ENCODE data around the gene ERCC6L2.

Gene ERCC6L2

GRCh38 chr9:95980262-95981125, 105.0 kb downstream of the ERCC6L2 start:
- Histone ChIP-seq H3K9ac (no peak overlapping the region), H3K79me2 (no peaks in the 10 kb centered on the region)

GRCh38 chr9:95981761-95982390, 106.4 kb downstream of the ERCC6L2 start:
- Histone ChIP-seq H3K4me1 (no peaks in the 10 kb centered on the region), H3K27me3 (ENCODE audit: control insufficient read depth, insufficient read depth, low read length) (no peaks in the 10 kb centered on the region), H3K36me3 (ENCODE audit: control insufficient read depth, insufficient read depth, low read length) (no peaks in the 10 kb centered on the region), H2AFZ (no peak overlapping the region), H3K9ac (no peak overlapping the region), H3K4me3 (ENCODE audit: low read depth, low read length) (no peak overlapping the region), H3K27ac (no peak overlapping the region), H3K79me2 (no peaks in the 10 kb centered on the region), H3K9me3 (ENCODE audit: control insufficient read depth, low read length) (no peaks in the 10 kb centered on the region), H3K4me2 (ENCODE audit: low read length) (no peak overlapping the region)
- TF ChIP-seq, protein P1, sequence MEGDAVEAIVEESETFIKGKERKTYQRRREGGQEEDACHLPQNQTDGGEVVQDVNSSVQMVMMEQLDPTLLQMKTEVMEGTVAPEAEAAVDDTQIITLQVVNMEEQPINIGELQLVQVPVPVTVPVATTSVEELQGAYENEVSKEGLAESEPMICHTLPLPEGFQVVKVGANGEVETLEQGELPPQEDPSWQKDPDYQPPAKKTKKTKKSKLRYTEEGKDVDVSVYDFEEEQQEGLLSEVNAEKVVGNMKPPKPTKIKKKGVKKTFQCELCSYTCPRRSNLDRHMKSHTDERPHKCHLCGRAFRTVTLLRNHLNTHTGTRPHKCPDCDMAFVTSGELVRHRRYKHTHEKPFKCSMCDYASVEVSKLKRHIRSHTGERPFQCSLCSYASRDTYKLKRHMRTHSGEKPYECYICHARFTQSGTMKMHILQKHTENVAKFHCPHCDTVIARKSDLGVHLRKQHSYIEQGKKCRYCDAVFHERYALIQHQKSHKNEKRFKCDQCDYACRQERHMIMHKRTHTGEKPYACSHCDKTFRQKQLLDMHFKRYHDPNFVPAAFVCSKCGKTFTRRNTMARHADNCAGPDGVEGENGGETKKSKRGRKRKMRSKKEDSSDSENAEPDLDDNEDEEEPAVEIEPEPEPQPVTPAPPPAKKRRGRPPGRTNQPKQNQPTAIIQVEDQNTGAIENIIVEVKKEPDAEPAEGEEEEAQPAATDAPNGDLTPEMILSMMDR (IDR thresholded peaks at IDR 0.05) = no peak

More at GRCh38 chr9:95980262-95981125, 105.0 kb downstream of the ERCC6L2 start:
- Histone ChIP-seq H3K4me1 (no peaks in the 10 kb centered on the region), H3K36me3 (ENCODE audit: control insufficient read depth, insufficient read depth, low read length) (no peaks in the 10 kb centered on the region), H3K9me3 (ENCODE audit: control insufficient read depth, low read length) (no peaks in the 10 kb centered on the region), H3K27ac (no peak overlapping the region), H3K4me3 (ENCODE audit: low read depth, low read length) (no peak overlapping the region), H3K27me3 (ENCODE audit: control insufficient read depth, insufficient read depth, low read length) (no peaks in the 10 kb centered on the region), H2AFZ (no peak overlapping the region), H3K4me2 (ENCODE audit: low read length) (no peak overlapping the region)
- TF ChIP-seq, protein P1 (IDR thresholded peaks at IDR 0.05) = no peak

DNA sequence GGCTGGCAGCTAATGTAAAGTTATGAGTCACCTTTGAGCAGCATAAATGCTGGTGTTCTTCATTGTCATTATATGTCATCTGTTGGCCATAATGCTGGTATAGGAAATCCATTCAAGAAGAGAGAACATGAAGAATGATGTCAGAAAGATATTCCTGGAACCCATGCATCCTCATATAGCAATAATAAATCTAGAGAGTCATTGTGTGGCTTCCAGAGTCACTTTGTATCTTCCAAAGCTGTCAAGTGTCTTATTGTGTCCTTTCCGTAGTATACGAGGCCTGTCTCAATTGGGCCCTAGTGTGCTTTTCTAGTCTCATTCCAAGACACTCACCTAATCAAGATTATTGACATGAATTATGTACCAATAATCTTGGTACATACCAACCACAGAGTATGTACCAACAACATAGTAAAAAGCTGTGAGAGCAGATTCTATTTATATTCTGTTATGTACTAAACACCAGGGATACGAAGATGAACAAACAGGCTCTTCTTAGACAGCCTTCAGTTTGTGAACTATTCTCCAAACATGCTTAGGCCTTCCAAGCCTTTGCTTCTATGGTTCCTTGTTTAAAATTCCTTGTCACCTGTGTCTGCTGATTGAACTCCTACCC, 110.1 kb downstream of the ERCC6L2 start:
- no peaks in the 10 kb centered on the region for H3K27me3 ChIP-seq (ENCODE audit: control insufficient read depth, insufficient read depth, low read length)
- no peak overlapping the region for H2AFZ ChIP-seq
- H3K4me3 ChIP-seq (ENCODE audit: low read depth, low read length) = no peak overlapping the region
- H3K9me3 ChIP-seq (ENCODE audit: control insufficient read depth, low read length) = no peaks in the 10 kb centered on the region
- no peak overlapping the region for H3K27ac ChIP-seq
- no peak overlapping the region for H3K4me2 ChIP-seq (ENCODE audit: low read length)
- H3K79me2 ChIP-seq = no peaks in the 10 kb centered on the region
- no peaks in the 10 kb centered on the region for H3K4me1 ChIP-seq
- H3K9ac ChIP-seq = no peak overlapping the region
- TF ChIP-seq, protein P1 (IDR thresholded peaks at IDR 0.05) = no peak
- no peaks in the 10 kb centered on the region for H3K36me3 ChIP-seq (ENCODE audit: control insufficient read depth, insufficient read depth, low read length)

DNA sequence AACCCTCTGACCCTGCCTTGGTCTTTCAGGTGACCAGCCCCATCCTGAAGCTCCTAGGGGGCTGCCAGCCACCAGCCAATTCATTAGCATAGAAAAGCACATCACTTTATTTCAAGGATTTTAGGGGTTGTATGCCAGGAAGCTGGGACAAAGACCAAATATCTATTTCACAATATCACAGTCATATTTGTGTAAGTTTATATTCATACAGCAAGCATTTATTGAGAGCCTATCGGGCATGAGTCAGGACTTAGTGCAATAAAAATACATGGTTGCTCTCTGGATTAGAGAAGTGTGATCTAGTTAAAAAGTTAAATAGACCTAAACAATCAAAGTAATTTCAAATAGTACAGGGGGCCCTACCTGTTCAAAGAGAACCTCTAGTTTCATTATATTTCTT, 113.8 kb downstream of the ERCC6L2 start:
- Histone ChIP-seq H3K4me2 (ENCODE audit: low read length) (no peak overlapping the region), H3K9me3 (ENCODE audit: control insufficient read depth, low read length) (no peaks in the 10 kb centered on the region), H3K27ac (no peak overlapping the region), H3K36me3 (ENCODE audit: control insufficient read depth, insufficient read depth, low read length) (no peaks in the 10 kb centered on the region), H3K4me1 (peaks cover 2% of the 10 kb centered on the region), H3K27me3 (ENCODE audit: control insufficient read depth, insufficient read depth, low read length) (no peaks in the 10 kb centered on the region), H3K79me2 (no peaks in the 10 kb centered on the region), H3K9ac (no peak overlapping the region), H2AFZ (no peak overlapping the region), H3K4me3 (ENCODE audit: low read depth, low read length) (no peak overlapping the region)
- TF ChIP-seq, protein P1 (IDR thresholded peaks at IDR 0.05) = no peak
